Lung microvascular endothelial cell (primary cell): Measurements from ENCODE around the gene ITPR2. TPM values are rescaled to one million over a fixed set of nuclear protein-coding genes. Genes with fewer than 3 reads are reported as not detected.
"Not testable (repeated sequence)": the region's sequence is repeated elsewhere in the genome, so short reads cannot be mapped to it uniquely, and the experiment has no call there.

ENCODE experiments used
- DNase-seq, 2 donors: peaks; one replicate each; pipeline versions ENCODE4 v3.0.0 to v3.0.0-alpha.2; 2010; ENCODE audit warnings: low read depth in 2 of 2
- total RNA-seq: library from RNA; depleted of rRNA; stranded (reverse); fragments of >200 nt; gene quantifications from 2 replicates; pipeline ENCODE4 v1.2.1, GENCODE V29; 2014

Gene ITPR2
- total RNA-seq, 1 donor from 2014 or later, result 14.5 TPM

DNA sequence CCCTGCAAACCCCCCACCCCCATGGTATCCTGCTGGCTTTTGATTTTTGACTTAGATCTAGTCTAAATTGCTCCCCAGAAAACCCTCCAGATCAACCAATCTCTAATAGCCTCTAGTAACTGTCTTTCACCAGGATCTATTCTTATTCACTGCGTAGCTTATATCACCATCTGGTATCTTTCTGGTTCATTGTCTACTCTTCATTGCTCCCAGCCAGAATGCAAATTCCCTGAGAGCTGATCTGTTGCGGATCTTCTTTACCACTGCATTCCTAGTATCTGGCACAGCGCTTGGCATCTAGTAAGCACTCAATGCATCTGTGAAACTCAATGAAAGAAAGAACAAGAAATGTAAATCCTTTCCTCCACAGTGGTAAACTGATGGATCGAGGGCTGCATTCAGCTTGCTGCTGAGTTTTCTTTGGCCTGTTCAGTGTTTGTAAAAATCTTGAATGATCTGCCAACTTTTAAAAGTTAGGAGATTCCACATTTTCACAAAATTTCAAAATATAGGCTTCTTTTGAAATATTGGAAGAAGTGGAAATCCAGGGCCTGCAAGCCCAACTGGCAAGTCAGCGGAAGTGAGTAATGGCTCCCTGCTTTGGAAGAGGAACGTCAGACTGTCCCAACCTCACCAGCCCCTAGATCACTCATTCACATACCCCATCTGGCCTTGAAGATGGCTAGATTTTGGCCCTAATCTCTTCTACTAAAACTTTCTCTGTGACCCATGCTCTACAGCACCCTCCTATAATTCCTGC lies 363.4 kb downstream of the ITPR2 start:
- no peak for DNase-seq

GRCh38 chr12:26467351-26467750 lies 365.6 kb downstream of the ITPR2 start:
- no peak for DNase-seq

GRCh38 chr12:26466726-26467125 lies 366.3 kb downstream of the ITPR2 start:
- DNase-seq, result no peak

DNA sequence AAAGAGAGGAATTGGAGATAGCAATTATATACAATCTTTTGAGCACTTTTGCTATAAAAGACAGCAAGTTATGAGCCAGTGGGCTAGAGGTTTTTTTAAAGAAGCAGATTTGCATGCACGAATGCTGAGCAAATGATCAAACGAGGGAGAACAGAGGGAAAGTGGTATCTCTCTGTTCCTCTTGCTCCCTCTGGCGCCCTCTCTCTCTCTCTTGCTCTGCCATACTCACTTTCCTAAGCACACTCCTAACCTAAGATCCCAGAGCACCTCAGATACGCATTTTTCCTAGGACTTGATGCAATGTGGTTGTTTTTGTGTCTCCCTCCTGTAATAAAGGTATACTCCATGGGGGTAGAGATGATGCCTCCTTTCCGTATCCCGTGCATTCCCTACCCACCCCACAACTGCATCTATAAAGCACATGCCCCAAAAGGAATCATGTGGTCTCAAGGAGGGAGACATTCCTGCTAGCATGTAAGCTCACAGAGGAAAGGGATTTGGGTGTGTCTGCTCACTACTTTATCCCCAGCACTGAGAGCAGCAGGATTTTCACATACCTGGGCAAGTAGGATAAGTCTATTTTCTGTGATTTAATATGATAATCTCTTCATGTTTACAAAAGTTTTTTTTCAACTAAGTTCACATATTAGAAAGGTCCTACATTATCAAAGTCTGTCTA lies 367.4 kb downstream of the ITPR2 start:
- DNase-seq, result peak in 1 of 2 donors; percentile 5

DNA sequence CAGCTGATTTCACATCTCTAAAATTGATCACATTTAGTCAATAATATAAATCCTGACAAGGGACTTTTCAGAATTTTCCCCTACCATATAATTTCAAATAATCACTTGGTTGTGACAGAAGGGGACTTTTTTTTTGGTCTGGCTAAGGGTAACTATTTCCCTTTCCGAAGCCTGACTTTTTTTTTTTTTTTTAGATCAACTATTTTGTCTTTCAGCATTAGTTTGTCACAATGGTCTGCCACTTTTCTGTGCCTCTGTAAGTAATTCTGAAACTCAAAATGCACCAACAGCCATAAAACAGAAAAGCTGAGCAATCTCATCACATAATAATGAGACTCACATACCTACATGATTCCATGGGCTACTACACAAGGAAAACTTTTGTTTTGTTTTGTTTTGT lies 371.2 kb downstream of the ITPR2 start:
- no peak for DNase-seq

GRCh38 chr12:26460361-26460760 lies 372.6 kb downstream of the ITPR2 start:
- DNase-seq, result no peak

DNA sequence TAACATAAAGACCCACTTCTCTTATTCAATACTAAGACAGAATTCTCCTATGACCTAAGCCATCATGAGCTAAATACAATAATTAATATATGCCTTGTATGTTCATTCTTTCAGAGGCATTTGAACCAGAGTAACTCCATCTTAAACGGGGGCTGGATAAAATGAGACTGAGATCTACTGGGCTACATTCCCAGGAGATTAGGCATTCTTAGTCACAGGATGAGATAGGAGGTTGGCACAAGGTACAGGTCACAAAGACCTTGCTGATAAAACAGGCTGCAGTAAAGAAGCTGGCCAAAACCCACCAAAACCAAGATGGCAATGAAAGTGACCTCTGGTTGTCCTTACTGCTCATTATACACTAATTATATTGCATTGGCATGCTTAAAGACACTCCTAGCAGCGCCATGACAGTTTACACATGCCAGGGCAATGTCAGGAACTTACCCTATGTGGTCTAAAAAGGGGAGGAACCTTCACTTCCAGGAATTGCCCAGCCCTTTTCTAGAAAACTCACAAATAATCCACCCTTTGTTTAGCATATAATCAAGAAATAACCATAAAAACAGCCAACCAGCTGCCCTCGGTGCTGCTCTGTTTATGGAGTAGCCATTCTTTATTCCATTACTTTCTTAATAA lies 376.9 kb downstream of the ITPR2 start:
- no peak for DNase-seq

DNA sequence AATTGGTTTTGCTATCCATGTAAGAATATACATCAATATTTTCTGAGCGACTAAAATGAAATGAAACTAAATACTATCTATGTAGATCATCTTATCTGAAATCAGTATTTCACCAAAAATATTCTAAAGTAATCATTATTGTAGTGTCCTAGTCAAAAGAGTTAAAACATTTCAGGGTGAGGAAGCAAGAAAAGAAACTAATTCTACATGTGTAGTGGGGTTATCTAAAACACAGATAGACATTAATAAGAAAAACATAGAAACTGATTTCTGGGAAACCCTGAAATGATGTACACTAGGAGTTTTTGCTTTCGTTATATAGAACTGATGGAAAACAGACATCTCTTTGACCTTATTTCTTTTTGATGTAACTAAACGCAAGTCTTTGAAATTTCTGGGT lies 379.7 kb downstream of the ITPR2 start:
- DNase-seq, result no peak

DNA sequence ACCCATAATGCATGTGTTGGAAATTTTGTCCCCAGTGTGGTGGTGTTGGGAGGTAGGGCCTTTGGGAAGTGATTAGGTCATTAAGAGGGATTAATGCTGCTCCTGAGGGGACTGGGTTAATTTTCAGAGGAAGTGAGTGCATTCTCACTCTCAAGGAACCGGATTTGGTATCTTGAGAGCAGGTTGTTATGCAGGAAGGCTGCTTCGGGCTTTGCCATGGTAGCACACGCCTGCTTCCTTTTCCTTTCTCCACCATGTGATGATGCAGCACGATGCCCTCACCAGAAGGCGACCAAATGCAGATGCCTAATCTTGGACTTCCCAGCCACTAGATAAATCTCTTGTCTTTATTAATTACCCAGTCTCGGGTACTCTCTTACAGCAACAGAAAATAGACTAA lies 380.5 kb downstream of the ITPR2 start:
- DNase-seq, result peak in 1 of 2 donors; percentile 77

- no peak for DNase-seq
Observed at GRCh38 chr12:26451763-26452162, 381.2 kb downstream of the ITPR2 start.

DNA sequence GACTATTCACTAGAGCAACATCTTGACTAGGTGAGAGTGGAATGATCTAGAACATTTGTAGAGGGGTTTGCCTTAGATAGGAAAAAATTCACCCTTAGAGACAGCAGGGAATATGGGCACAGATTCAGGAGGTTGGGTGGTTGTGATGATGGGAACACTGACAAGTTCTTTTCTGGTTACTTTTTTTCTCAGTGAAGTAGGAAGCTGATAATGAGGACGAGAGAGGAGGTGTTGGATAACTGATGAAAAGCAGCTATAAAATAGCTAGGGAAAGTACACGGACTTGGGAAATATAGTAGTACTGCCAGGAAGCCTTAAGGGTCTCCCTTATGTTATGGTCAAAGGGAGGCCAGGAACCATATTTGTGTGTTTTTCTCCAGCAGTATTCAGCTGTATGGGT lies 387.1 kb downstream of the ITPR2 start:
- no peak for DNase-seq

- no peak for DNase-seq
Observed at GRCh38 chr12:26443309-26443708, 389.7 kb downstream of the ITPR2 start.

DNA sequence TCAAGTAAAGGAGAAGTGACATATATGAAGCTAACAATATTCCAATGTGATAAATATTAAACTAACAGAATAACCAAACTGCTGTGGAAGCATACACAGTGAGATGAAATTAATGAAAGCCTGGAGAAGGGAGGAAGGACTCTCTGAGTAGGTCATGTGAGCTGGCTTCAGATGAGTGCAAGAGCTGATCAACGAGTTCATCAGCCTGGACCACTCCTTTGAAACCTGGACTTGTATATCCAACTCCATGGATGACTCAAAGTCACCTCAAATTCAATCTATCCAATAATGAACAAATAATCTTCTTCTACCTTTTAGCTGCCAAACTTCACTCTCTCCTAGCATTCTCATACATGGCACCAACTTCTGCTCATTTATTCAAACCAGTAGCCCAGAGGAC lies 391.6 kb downstream of the ITPR2 start:
- DNase-seq, result no peak

DNA sequence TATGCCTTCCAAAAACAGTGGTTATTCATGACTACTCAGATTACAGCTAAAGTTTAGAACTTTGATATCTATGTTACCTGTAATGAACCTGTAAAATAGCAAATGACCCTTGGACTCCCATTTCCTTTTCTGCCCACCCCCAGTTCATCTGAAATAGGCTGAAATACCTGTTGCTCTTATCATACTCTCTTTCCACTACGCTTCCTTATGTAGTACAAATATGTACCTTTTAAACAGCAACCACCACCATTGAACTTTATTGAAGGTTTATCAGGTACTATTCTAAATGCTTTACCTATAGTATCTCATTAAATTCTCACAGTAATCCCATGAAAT lies 398.0 kb downstream of the ITPR2 start:
- no peak for DNase-seq

DNA sequence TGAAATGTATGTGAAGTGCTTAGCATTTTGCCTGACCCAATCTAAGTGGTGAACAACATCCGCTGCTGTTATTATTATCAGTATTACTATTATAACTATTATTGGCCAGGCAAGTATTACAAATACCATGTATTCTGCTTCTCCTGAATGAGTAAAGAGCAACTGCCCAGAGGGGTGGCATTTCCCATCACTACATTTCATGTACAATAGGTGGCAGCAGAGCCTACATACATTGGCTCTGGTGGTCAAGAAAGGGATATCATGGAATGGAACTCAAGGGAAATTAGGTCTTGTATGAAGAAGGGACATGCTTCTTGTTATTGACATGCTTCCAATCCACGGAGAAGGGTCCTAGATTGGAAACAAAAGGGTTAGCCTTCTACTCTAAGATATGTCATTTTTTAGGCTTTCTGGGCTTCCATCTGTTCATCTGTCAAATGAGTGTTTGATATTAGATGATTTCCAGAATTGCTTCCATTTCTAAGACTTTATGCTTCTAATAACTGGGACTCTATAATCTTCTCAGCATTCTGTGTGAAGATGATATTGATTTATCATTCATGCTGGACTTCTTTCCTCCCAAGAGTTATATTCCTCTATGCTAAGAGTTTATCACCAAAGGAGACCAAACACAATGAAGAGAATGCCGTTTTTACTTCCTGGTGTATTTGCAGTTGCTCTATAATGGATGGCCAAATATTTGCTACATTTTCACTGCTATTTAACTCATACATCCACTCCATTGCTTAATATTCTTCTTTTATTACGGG lies 398.5 kb downstream of the ITPR2 start:
- peak; percentile 70 to 74 for DNase-seq

GRCh38 chr12:26433701-26434100 lies 399.3 kb downstream of the ITPR2 start:
- not testable (repeated sequence) for DNase-seq

DNA sequence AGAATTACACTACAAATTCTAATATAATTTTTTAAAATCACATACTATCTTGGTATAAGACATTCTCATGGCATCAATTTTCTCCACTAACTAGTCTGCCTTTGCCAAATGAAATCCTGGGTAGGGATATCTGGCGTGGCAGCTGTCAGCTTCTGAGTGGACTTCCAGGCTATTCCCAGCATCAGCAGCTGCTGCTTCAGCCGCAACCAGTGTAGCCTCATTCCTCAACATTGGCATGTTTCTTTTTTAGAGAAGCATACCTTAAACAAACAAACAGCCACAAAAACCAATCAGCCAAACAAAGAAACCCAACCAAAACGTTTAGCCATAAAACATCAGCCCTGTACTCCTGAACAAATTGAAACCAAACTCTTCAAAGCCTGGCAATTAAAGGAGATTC lies 401.8 kb downstream of the ITPR2 start:
- DNase-seq, result no peak

DNA sequence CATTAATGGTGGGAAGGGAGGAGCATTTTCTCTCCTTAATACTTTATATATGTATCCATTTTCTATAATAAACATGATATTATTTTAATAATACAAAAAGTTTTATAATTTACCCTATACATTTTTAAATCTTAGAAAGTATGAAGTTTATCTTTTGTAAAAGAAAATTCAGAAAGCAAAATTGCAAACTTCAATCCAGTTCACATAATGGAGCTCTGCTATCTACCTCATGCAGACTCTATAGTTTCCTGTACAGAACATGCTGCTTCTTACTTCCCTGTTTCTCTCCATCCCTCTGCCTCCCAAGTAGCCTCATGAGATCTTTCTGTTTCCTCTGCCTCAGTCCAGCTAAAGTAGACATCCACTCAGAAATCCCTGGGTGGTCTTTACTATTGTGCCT lies 402.4 kb downstream of the ITPR2 start:
- DNase-seq, result not testable (repeated sequence)

- no peak for DNase-seq
Observed at GRCh38 chr12:26429070-26429691, 403.8 kb downstream of the ITPR2 start.

DNA sequence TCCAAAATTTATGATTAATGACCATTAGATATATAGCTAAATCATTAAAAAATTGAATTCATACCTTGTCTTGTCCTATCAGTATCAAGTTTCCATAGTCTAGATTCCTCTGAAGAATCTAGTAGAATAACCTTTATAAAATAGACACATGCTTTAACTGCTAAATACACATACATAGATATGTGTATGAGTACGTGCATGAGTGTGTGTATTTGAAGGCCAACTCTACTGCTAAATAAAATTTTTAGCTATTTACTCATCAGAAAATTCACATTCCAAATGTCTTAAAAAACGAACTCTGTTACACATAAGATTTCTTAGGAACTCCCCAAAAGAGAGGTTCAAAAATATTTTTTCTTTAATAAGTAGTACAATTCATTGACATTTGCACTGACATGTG lies 404.6 kb downstream of the ITPR2 start:
- DNase-seq, result no peak

DNA sequence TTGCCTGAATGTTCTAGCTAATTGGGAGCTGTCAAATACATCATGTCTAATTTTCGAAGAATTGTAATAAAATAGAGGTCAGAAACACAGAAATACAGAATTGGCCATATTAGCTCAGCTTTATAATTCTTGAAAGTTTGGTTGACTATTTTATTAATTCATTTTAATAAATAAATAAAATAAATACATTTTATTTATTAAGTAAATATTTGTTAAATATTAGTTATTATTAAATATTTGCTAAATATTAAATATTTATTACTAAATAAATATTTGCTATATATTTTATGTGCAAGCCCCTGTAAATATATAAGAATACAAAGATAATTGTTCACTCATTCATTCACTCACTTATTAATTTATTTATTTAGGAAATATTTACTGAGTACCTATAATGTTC lies 406.3 kb downstream of the ITPR2 start:
- DNase-seq, result no peak
